GM21723 (cell line): Measurements from ENCODE around the gene BSN.

ENCODE experiments used
- ATAC-seq: cut with Tn5 transposase; IDR thresholded peaks from one replicate; pipeline ENCODE4 v1.9.1; 2021; ENCODE audit warnings: mild to moderate bottlenecking, moderate library complexity; ENCODE audit not compliant: unreplicated experiment

BSN gene

GRCh38 chr3:49653621-49654020 lies 99.3 kb downstream of the BSN start:
- ATAC-seq: no peak

GRCh38 chr3:49654176-49654825 lies 100.0 kb downstream of the BSN start:
- no peak for ATAC-seq

- ATAC-seq: no peak
Measured at GRCh38 chr3:49654955-49655556, 100.8 kb downstream of the BSN start.

GRCh38 chr3:49655731-49656285 lies 101.5 kb downstream of the BSN start:
- no peak for ATAC-seq

- no peak for ATAC-seq
Measured at GRCh38 chr3:49656541-49657112, 102.3 kb downstream of the BSN start.

- ATAC-seq: no peak
Measured at GRCh38 chr3:49657208-49657915, 103.1 kb downstream of the BSN start.

GRCh38 chr3:49658711-49659110 lies 104.4 kb downstream of the BSN start:
- no peak for ATAC-seq

- ATAC-seq: no peak
Measured at GRCh38 chr3:49659756-49660155, 105.5 kb downstream of the BSN start.

GRCh38 chr3:49661281-49661680 lies 107.0 kb downstream of the BSN start:
- ATAC-seq: no peak

- no peak for ATAC-seq
Measured at GRCh38 chr3:49662021-49662420, 107.7 kb downstream of the BSN start.

GRCh38 chr3:49662720-49663413 lies 108.6 kb downstream of the BSN start:
- no peak for ATAC-seq

GRCh38 chr3:49663831-49664230 lies 109.6 kb downstream of the BSN start:
- ATAC-seq: no peak

- ATAC-seq: no peak
Measured at GRCh38 chr3:49664300-49664699, 110.0 kb downstream of the BSN start.

- ATAC-seq: no peak
Measured at GRCh38 chr3:49665822-49666519, 111.7 kb downstream of the BSN start.

GRCh38 chr3:49666592-49666991 lies 112.3 kb downstream of the BSN start:
- no peak for ATAC-seq

- ATAC-seq: no peak
Measured at GRCh38 chr3:49667701-49668413, 113.6 kb downstream of the BSN start.

GRCh38 chr3:49668414-49668797 lies 114.1 kb downstream of the BSN start:
- ATAC-seq: no peak

- no peak for ATAC-seq
Measured at GRCh38 chr3:49668861-49669260, 114.6 kb downstream of the BSN start.

GRCh38 chr3:49669352-49669751 lies 115.1 kb downstream of the BSN start:
- no peak for ATAC-seq

GRCh38 chr3:49670940-49671290 lies 116.6 kb downstream of the BSN start:
- no peak for ATAC-seq
